T-helper 2 cell treated with Interferon-gamma antibody and Interleukin-4, amounts not matched to agents 100 ng/mL and 5 ng/mL, for 36 hours (primary cell): ENCODE measurements around the gene CCDC85B. TPM values are rescaled to one million over a fixed set of nuclear protein-coding genes. Genes with fewer than 3 reads are reported as not detected.
"Not testable (repeated sequence)": the region's sequence is repeated elsewhere in the genome, so short reads cannot be mapped to it uniquely, and the experiment has no call there.

Experiments
- intact Hi-C: fragments of 100-400 bp; cut with micrococcal nuclease; formaldehyde crosslinking; loops from one replicate; pipeline ENCODE4 v1.15.1; 2023
- total RNA-seq: library from RNA; stranded (reverse); gene quantifications from 2 replicates; pipeline ENCODE4 v1.2.3, GENCODE V29; 2022

CCDC85B gene
- total RNA-seq, result 45.2 and 47.0 TPM in 2 replicates

DNA sequence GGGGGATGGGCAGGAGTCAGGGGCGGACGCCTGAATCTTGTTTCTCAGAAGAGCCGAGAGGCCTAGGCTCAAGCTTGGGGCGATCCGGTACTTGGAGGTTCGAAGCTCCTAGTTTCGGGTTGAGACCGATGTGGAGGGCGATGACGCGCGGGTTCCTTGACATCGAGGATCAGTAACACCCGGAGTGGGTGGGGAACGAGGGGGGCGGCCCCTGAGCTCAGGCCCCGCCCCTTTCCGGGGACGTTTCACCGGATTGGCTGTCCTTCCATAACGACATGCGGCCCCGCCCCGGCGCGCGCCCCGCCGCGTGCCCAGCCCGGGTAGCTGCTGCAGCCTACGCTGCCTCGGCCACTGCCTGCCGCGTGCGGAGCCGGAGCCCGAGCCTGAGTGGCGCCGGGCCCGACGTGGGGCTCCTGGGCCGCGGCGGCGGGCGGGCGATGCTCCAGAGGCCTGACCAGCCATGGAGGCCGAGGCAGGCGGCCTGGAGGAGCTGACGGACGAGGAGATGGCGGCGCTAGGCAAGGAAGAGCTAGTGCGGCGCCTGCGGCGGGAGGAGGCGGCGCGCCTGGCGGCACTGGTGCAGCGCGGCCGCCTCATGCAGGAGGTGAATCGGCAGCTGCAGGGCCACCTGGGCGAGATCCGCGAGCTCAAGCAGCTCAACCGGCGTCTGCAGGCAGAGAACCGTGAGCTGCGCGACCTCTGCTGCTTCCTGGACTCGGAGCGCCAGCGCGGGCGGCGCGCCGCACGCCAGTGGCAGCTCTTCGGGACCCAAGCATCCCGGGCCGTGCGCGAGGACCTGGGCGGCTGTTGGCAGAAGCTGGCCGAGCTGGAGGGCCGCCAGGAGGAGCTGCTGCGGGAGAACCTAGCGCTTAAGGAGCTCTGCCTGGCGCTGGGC is at the start of gene CCDC85B:
Gene CCDC85B, plus strand, starts transcription at position 350 of the 895 bp plus-strand sequence. Its CDS starts 111 bp downstream, at position 461.
- intact Hi-C loops, result loop anchor here (1.0 to 10.0 kb wide), 3 partner anchors 10 to 106 kb away; partner anchors contain the start of genes AP5B1, FOSL1, OVOL1 and SART1

- intact Hi-C loops, result no loop called here
Measured at GRCh38 chr11:65842144-65842543, 48.3 kb upstream of the CCDC85B start.

DNA sequence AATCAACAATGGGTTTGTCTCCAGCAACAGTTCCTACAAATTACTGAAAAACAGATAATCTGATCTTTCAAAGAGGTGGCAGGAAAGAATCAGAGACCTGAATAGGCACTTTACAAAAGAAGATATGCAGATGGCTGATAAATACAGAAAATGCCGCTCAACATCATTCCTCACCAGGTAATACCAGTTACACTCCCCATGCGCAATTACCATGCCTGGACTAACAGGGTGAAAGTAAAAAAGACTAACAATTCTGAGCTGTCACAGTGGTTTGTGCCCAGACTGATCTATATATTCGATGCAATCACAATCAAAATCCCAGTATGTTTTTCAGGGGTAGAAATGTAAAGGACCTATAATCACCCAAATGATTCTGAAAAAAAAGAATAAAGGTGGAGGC is 46.7 kb upstream of the CCDC85B start:
- intact Hi-C loops, result no loop called here

DNA sequence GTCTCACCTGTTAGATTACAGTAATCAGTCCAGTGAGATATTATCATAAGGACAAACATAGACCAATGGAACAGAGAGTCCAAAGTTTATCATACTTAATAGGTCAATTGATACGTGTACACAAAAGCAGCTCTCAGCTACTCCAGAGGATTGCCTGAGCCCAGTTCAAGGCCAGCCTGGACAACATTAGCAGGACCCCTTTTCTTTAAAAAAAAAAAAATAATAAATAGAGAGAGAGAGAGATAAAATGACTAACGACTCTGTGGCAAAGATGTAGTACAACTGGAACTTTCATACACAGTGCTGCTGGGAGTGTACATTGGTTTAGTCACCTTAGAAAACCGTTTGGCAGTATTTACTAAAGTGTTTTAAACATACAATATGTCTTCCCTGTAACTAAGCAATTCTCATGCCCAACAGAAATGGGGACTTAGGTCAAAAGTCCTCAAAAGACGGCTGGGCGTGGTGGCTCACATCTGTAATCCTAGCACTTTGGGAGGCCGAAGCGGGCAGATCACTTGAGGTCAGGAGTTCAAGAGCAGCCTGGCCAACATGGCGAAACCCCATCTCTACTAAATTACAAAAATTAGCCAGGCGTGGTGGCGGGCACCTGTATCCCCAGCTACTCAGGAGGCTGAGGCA is 46.1 kb upstream of the CCDC85B start:
- intact Hi-C loops, result no loop called here

GRCh38 chr11:65847746-65848145 is 42.7 kb upstream of the CCDC85B start:
- intact Hi-C loops, result no loop called here

- intact Hi-C loops, result not testable (repeated sequence)
Measured at GRCh38 chr11:65848693-65849092, 41.8 kb upstream of the CCDC85B start.

GRCh38 chr11:65849366-65849765 is 41.1 kb upstream of the CCDC85B start:
- intact Hi-C loops, result no loop called here

DNA sequence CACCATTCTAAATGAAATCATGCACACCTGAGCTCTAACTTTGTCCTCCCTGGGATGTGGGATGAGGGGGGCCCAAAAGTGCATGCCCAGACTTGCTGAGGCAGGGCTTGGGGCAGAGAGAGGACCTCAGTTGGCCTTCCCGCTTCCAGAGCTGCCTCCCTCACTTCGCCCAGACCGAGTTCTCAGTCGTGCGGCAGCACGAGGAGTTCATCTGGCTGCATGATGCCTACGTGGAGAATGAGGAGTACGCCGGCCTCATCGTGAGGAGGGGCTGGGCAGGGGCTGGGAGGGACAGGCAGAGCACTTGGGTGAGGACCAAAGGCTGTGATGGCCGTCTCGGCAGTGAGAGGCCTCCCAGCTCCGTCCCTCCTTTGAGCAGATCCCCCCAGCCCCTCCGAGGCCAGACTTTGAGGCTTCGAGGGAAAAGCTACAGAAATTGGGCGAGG is 40.7 kb upstream of the CCDC85B start:
- intact Hi-C loops, result no loop called here

GRCh38 chr11:65850217-65851082 is 40.0 kb upstream of the CCDC85B start:
- intact Hi-C loops, result no loop called here

- intact Hi-C loops, result no loop called here
Measured at GRCh38 chr11:65851083-65851579, 39.3 kb upstream of the CCDC85B start.

- intact Hi-C loops, result no loop called here
Measured at GRCh38 chr11:65851811-65852507, 38.5 kb upstream of the CCDC85B start.

DNA sequence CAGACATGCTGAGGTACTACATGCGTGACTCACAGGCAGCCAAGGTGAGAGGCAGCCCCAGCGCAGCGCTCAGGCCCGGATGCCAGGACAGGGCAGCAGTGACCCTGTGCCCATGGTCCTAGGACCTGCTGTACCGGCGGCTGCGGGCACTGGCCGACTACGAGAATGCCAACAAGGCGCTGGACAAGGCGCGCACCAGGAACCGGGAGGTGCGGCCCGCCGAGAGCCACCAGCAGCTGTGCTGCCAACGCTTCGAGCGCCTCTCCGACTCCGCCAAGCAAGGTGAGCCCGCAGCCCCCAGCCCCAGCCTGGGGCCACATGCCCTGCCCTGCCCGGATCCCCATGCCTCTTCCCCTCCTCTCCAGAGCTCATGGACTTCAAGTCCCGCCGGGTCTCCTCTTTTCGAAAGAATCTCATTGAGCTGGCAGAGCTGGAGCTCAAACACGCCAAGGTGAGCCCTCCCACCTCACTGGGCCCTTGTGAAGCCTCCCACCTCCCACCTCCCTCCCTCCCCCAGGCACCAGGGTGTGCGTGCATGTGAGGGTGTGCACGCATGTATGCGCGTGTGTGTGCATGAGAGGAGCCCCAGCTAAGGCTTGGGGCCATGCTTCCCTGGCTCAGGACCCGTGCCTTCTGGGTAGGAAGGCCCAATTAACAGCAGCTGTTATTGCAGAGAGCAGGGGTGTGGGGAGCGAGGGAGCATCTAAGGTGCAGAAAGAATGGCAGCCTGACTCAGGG is 37.8 kb upstream of the CCDC85B start:
- intact Hi-C loops, result no loop called here

DNA sequence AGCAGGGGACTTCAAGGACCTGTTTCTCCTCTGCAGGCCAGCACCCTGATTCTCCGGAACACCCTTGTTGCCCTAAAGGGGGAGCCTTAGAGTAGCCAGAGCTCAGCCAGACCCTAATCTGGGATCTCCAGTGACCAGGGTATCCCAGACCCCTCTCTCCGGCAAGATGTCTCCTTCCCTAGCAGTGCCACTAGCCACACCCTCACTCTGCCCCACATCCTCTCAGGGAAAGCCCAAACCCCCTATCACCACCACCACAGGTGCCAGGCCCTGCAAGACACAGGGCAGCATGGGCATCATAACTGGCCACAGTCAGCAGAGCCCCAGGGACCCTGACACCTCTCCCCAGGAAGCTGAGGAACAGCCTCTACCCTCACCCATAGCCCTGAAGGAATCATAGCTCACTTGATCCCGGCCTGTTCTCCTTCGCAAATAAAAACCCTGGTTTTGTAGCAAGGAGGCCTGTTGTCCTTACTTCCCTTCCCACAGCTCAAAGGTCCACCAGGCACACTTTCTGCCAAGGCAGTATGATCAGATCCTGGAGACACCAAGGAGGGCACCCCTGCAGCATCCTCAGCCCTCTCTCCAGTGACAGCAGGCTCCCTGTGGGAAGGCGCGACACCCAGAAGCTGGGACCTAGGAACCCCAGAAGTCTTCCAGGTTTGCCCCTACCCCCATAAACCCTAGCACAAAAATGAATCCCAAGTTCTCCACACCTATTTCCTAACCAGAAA is 37.1 kb upstream of the CCDC85B start:
- intact Hi-C loops, result no loop called here

- intact Hi-C loops, result no loop called here
Measured at GRCh38 chr11:65854161-65854592, 36.3 kb upstream of the CCDC85B start.

GRCh38 chr11:65854852-65855837 is 35.3 kb upstream of the CCDC85B start:
- intact Hi-C loops, result no loop called here

GRCh38 chr11:65855927-65856363 is 34.5 kb upstream of the CCDC85B start:
- intact Hi-C loops, result no loop called here

DNA sequence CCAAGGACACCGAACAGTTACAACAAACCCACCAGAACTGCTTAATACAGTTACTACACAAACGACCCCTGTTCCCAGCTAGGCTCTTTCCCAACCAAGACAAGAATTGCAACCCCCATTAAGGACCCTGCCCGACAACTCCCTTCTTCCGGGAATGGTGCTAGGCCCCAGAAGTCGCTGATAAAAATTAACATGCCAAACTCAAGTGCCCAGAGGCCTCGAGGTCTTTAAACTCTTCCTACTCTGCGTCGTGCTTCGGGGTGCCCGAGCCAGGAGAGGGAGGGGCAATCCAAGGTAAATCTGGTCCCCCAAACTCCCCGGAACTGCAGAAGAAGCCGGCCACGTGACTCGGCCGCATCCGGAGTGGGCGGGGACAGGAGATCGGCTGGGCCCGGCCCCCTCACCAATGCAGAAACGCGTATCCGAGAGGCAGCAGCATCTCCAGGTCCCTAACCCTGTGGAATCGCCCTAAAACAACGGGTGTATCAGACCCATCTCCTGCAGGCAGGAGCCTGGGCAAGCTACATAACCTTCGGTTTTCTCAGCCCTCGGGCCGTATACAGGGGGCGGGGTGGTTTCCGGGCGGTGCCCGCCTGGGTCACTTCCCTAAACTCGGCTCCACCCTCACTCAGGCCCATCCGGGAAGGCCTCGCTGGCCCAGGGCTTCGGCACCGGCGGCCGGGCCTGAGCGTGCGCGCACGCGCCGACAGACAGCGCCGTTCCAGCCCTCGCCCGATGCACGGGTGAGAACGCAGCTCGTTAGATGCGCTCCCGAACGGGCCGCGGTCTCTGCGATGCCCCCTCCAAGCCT is 33.6 kb upstream of the CCDC85B start:
- intact Hi-C loops, result no loop called here
